A549 (cell line): ENCODE results near the gene SYT8.

ENCODE experiments used
- BHLHE40 ChIP-seq: IDR thresholded peaks from 2 replicates; pipeline ENCODE4 v1.6.1; 2012; ENCODE audit warnings: low read depth, low read length, inconsistent platforms
- CHD2 ChIP-seq: fragments of 150-350 bp; IDR thresholded peaks from 2 replicates; pipeline ENCODE4 v1.6.1; 2014; ENCODE audit warnings: low read length; ENCODE audit not compliant: partially characterized antibody
- EHMT2 ChIP-seq: fragments of 200-600 bp; sonication (generic); IDR thresholded peaks from 2 replicates; pipeline ENCODE4 v1.6.1; 2016; ENCODE audit warnings: antibody characterized with exemption, low read depth, mild to moderate bottlenecking, moderate library complexity
- EP300 ChIP-seq, 2 experiments: fragments of >200 bp; sonication (Bioruptor Twin); formaldehyde crosslinking; IDR thresholded peaks; 2 replicates in 1 of 2; 3 replicates in 1 of 2; pipeline ENCODE4 v1.6.1; 2016 to 2017
- JUN ChIP-seq, 2 experiments: fragments of >200 bp; sonication (Bioruptor Twin); formaldehyde crosslinking; IDR thresholded peaks; 2 replicates in 1 of 2; 3 replicates in 1 of 2; pipeline ENCODE4 v1.6.1; 2016 to 2017
- MAFK ChIP-seq: fragments of 450-650 bp; IDR thresholded peaks from 2 replicates; pipeline ENCODE4 v1.6.1; 2014; ENCODE audit not compliant: partially characterized antibody
- NFE2L2 ChIP-seq: fragments of 150-350 bp; conservative IDR thresholded peaks from 2 replicates; pipeline ENCODE4 v1.6.1; 2014; ENCODE audit warnings: low read length
- POLR2A ChIP-seq: IDR thresholded peaks from 2 replicates; pipeline ENCODE4 v1.6.1; 2012; ENCODE audit warnings: mild to moderate bottlenecking, low read length
- RAD21 ChIP-seq, 2 experiments: fragments of >200 bp in 1 of 2; sonication (Bioruptor Twin) in 1 of 2; formaldehyde crosslinking in 1 of 2; IDR thresholded peaks in 1 of 2; conservative IDR thresholded peaks in 1 of 2; 2 replicates in 1 of 2; 3 replicates in 1 of 2; pipeline ENCODE4 v1.6.1; 2012 to 2018; ENCODE audit warnings: inconsistent platforms in 1 of 2
- RFX5 ChIP-seq: fragments of 450-650 bp; IDR thresholded peaks from 2 replicates; pipeline ENCODE4 v1.7.1; 2014; ENCODE audit warnings: antibody characterized with exemption, mild to moderate bottlenecking, moderate library complexity
- SMC3 ChIP-seq: fragments of >200 bp; sonication (Bioruptor Twin); formaldehyde crosslinking; IDR thresholded peaks from 3 replicates; pipeline ENCODE4 v1.6.1; 2018; ENCODE audit warnings: inconsistent platforms
- USF2 ChIP-seq: fragments of 450-650 bp; IDR thresholded peaks from 2 replicates; pipeline ENCODE4 v1.6.1; 2014; ENCODE audit warnings: antibody characterized with exemption
- TF ChIP-seq, protein P1 (sequence below): fragments of >200 bp; sonication (Bioruptor Twin); formaldehyde crosslinking; IDR thresholded peaks from 3 replicates; pipeline ENCODE4 v1.5.1; 2016
- TF ChIP-seq, protein P2 (sequence below): fragments of 200-600 bp; sonication (generic); IDR thresholded peaks from 2 replicates; pipeline ENCODE4 v1.6.1; 2016; ENCODE audit warnings: antibody characterized with exemption, mild to moderate bottlenecking, moderate library complexity

DNA sequence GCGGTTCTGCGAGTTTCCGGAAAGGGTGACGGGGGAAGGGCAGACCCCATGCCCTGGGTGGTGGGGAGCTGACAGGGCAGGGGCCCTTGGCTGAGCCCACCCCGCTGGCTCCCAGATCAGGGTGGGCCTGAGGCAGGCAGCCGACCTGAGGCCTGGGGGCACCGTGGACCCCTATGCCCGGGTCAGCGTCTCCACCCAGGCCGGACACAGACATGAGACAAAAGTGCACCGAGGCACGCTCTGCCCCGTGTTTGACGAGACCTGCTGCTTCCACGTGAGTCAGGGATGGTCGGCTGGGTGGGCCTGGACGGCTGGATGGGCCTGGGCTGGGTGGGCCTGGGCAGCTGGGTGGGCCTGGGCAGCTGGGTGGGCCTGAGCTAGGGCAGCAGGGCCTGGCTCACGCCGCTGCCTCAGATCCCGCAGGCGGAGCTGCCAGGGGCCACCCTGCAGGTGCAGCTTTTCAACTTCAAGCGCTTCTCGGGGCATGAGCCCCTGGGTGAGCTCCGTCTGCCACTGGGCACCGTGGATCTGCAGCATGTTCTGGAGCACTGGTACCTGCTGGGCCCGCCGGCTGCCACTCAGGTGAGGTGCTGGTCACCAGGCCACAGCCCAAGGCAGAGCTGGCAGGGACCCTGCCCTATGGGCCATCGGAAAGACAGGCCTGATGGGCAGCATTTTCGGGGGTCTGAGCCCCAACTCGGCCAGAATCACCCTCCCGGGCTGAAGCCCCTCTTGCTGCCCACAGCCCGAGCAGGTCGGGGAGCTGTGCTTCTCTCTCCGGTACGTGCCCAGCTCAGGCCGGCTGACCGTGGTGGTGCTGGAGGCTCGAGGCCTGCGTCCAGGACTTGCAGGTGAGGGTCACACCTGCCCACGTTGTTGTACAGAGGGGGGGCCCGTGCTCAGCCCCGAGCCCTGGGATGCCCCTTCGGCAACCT lies 1.5 kb downstream of the SYT8 start:
- TF ChIP-seq JUN (IDR thresholded peaks at IDR 0.05) = no peak
- TF ChIP-seq, protein P1, sequence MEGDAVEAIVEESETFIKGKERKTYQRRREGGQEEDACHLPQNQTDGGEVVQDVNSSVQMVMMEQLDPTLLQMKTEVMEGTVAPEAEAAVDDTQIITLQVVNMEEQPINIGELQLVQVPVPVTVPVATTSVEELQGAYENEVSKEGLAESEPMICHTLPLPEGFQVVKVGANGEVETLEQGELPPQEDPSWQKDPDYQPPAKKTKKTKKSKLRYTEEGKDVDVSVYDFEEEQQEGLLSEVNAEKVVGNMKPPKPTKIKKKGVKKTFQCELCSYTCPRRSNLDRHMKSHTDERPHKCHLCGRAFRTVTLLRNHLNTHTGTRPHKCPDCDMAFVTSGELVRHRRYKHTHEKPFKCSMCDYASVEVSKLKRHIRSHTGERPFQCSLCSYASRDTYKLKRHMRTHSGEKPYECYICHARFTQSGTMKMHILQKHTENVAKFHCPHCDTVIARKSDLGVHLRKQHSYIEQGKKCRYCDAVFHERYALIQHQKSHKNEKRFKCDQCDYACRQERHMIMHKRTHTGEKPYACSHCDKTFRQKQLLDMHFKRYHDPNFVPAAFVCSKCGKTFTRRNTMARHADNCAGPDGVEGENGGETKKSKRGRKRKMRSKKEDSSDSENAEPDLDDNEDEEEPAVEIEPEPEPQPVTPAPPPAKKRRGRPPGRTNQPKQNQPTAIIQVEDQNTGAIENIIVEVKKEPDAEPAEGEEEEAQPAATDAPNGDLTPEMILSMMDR = no peak
- no peak for TF ChIP-seq CHD2
- TF ChIP-seq SMC3 = no peak
- TF ChIP-seq USF2 = no peak
- TF ChIP-seq, protein P2, sequence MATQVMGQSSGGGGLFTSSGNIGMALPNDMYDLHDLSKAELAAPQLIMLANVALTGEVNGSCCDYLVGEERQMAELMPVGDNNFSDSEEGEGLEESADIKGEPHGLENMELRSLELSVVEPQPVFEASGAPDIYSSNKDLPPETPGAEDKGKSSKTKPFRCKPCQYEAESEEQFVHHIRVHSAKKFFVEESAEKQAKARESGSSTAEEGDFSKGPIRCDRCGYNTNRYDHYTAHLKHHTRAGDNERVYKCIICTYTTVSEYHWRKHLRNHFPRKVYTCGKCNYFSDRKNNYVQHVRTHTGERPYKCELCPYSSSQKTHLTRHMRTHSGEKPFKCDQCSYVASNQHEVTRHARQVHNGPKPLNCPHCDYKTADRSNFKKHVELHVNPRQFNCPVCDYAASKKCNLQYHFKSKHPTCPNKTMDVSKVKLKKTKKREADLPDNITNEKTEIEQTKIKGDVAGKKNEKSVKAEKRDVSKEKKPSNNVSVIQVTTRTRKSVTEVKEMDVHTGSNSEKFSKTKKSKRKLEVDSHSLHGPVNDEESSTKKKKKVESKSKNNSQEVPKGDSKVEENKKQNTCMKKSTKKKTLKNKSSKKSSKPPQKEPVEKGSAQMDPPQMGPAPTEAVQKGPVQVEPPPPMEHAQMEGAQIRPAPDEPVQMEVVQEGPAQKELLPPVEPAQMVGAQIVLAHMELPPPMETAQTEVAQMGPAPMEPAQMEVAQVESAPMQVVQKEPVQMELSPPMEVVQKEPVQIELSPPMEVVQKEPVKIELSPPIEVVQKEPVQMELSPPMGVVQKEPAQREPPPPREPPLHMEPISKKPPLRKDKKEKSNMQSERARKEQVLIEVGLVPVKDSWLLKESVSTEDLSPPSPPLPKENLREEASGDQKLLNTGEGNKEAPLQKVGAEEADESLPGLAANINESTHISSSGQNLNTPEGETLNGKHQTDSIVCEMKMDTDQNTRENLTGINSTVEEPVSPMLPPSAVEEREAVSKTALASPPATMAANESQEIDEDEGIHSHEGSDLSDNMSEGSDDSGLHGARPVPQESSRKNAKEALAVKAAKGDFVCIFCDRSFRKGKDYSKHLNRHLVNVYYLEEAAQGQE = no peak
- TF ChIP-seq POLR2A = no peak
- no peak for TF ChIP-seq MAFK
- TF ChIP-seq EHMT2 = no peak
- TF ChIP-seq RFX5 = no peak
- no peak for TF ChIP-seq RAD21 (conservative IDR thresholded peaks at IDR 0.05 in 1 of 2, IDR thresholded peaks at IDR 0.05 in 1 of 2)
- TF ChIP-seq NFE2L2 = no peak
- no peak for TF ChIP-seq BHLHE40
- no peak for TF ChIP-seq EP300 (IDR thresholded peaks at IDR 0.05)
